ENCODE data around the gene LRRC4C.

LRRC4C gene

GRCh38 chr11:40975076-40975475 is 484.4 kb downstream of the LRRC4C start:
- TF ChIP-seq CTCF (IDR thresholded peaks at IDR 0.05): no peak

GRCh38 chr11:40974186-40974795 is 485.2 kb downstream of the LRRC4C start:
- TF ChIP-seq CTCF (IDR thresholded peaks at IDR 0.05): no peak

GRCh38 chr11:40958707-40959106 is 500.7 kb downstream of the LRRC4C start:
- no peak for TF ChIP-seq CTCF (IDR thresholded peaks at IDR 0.05)

- no peak for TF ChIP-seq CTCF (IDR thresholded peaks at IDR 0.05)
Measured at GRCh38 chr11:40952479-40952878, 507.0 kb downstream of the LRRC4C start.

GRCh38 chr11:40938002-40938401 is 521.5 kb downstream of the LRRC4C start:
- no peak for TF ChIP-seq CTCF (IDR thresholded peaks at IDR 0.05)

GRCh38 chr11:40924915-40925314 is 534.5 kb downstream of the LRRC4C start:
- TF ChIP-seq CTCF (IDR thresholded peaks at IDR 0.05): peak; percentile 43

GRCh38 chr11:40921246-40921645 is 538.2 kb downstream of the LRRC4C start:
- no peak for TF ChIP-seq CTCF (IDR thresholded peaks at IDR 0.05)

- no peak for TF ChIP-seq CTCF (IDR thresholded peaks at IDR 0.05)
Measured at GRCh38 chr11:40894501-40894900, 565.0 kb downstream of the LRRC4C start.
